ENCODE data around the gene HLA-DRB5. TPM values are rescaled to one million over a fixed set of nuclear protein-coding genes. Genes with fewer than 3 reads are reported as not detected.

The HLA-DRB5 gene
- polyA plus RNA-seq, 3 donors, result 168 to 1,407 (median 394) TPM

GRCh38 chr6:32522302-32523047 lies 7.6 kb downstream of the HLA-DRB5 start:
- no peaks in the 10 kb centered on the region for H3K9me3 ChIP-seq (replicated peaks in 1 of 2; ENCODE audit: control insufficient read depth in 1 of 2, insufficient read depth in 1 of 2, low read length in 2 of 2)
- no peak overlapping the region for H3K9ac ChIP-seq (ENCODE audit: insufficient read depth, low read length, poor library complexity, severe bottlenecking)
- no peak overlapping the region for H2AFZ ChIP-seq (ENCODE audit: insufficient read depth, low read depth, low read length, poor library complexity, severe bottlenecking)
- WGBS (ENCODE audit: insufficient coverage), result no CpG with 5 or more reads among the region's 19 CpGs
- intact Hi-C loops (cut with micrococcal nuclease), result no loop called here
- TF ChIP-seq CTCF (IDR thresholded peaks at IDR 0.05), result no peak
- no peak overlapping the region for H3K27ac ChIP-seq (ENCODE audit: low read depth in 1 of 2, low read length in 2 of 2)
- H3K4me1 ChIP-seq (ENCODE audit: control insufficient read depth in 1 of 2, insufficient read depth in 2 of 2, low read length in 2 of 2), result no peaks in the 10 kb centered on the region
- peaks cover 11% of the 10 kb centered on the region for H3K4me1 Mint-ChIP-seq
- H3K4me3 ChIP-seq (replicated peaks in 1 of 3; ENCODE audit: low read depth in 2 of 3, low read length in 3 of 3), result no peak overlapping the region
- no peak for DNase-seq
- H3K4me2 ChIP-seq (replicated peaks; ENCODE audit: extremely low read depth, low read length, poor library complexity, severe bottlenecking), result no peak overlapping the region
- H3K27ac Mint-ChIP-seq, result peak overlapping the region in 3 of 7 donors; percentile 2 to 42 (median 13)
- no peaks in the 10 kb centered on the region for H3K27me3 ChIP-seq (ENCODE audit: control insufficient read depth in 2 of 2, insufficient read depth in 2 of 2, low read length in 2 of 2)
- peaks cover 0 to 3% of the 10 kb centered on the region in 2 donors for H3K36me3 ChIP-seq (replicated peaks in 1 of 2; ENCODE audit: control insufficient read depth in 1 of 2, insufficient read depth in 2 of 2, low read length in 2 of 2)
- H3K4me3 Mint-ChIP-seq, result peak overlapping the region in 1 of 2 donors; percentile 33
- no peaks in the 10 kb centered on the region for H4K20me1 ChIP-seq (ENCODE audit: insufficient read depth, low read length)
- peaks cover 3 to 41% of the 10 kb centered on the region in 2 donors for H3K36me3 Mint-ChIP-seq
- H3K9me3 Mint-ChIP-seq, result peaks cover 0 to 1% (median 0%) of the 10 kb centered on the region in 7 donors
- no peaks in the 10 kb centered on the region for H3K79me2 ChIP-seq (ENCODE audit: insufficient read depth, low read length)
- no peaks in the 10 kb centered on the region for H3K27me3 Mint-ChIP-seq (ENCODE audit: low read depth in 3 of 3)

- intact Hi-C loops (cut with micrococcal nuclease), result no loop called here
- no peaks in the 10 kb centered on the region for H4K20me1 ChIP-seq (ENCODE audit: insufficient read depth, low read length)
- TF ChIP-seq CTCF (IDR thresholded peaks at IDR 0.05), result no peak
- Mint-ChIP-seq H3K27ac (no peak overlapping the region), H3K27me3 (ENCODE audit: low read depth in 3 of 3) (no peaks in the 10 kb centered on the region), H3K36me3 (peaks cover 3 to 39% of the 10 kb centered on the region in 2 donors), H3K9me3 (peaks cover 0 to 1% (median 0%) of the 10 kb centered on the region in 7 donors), H3K4me3 (no peak overlapping the region), H3K4me1 (peaks cover 6% of the 10 kb centered on the region)
- no peak overlapping the region for H2AFZ ChIP-seq (ENCODE audit: insufficient read depth, low read depth, low read length, poor library complexity, severe bottlenecking)
- H3K4me3 ChIP-seq (replicated peaks in 1 of 3; ENCODE audit: low read depth in 2 of 3, low read length in 3 of 3), result no peak overlapping the region
- H3K36me3 ChIP-seq (replicated peaks in 1 of 2; ENCODE audit: control insufficient read depth in 1 of 2, insufficient read depth in 2 of 2, low read length in 2 of 2), result peaks cover 0 to 3% of the 10 kb centered on the region in 2 donors
- no peaks in the 10 kb centered on the region for H3K27me3 ChIP-seq (ENCODE audit: control insufficient read depth in 2 of 2, insufficient read depth in 2 of 2, low read length in 2 of 2)
- no peak overlapping the region for H3K4me2 ChIP-seq (replicated peaks; ENCODE audit: extremely low read depth, low read length, poor library complexity, severe bottlenecking)
- no peaks in the 10 kb centered on the region for H3K9me3 ChIP-seq (replicated peaks in 1 of 2; ENCODE audit: control insufficient read depth in 1 of 2, insufficient read depth in 1 of 2, low read length in 2 of 2)
- no peak overlapping the region for H3K27ac ChIP-seq (ENCODE audit: low read depth in 1 of 2, low read length in 2 of 2)
- no peak for DNase-seq
- no peaks in the 10 kb centered on the region for H3K4me1 ChIP-seq (ENCODE audit: control insufficient read depth in 1 of 2, insufficient read depth in 2 of 2, low read length in 2 of 2)
- no CpG with 5 or more reads among the region's 1 CpG for WGBS (ENCODE audit: insufficient coverage)
- no peaks in the 10 kb centered on the region for H3K79me2 ChIP-seq (ENCODE audit: insufficient read depth, low read length)
- H3K9ac ChIP-seq (ENCODE audit: insufficient read depth, low read length, poor library complexity, severe bottlenecking), result no peak overlapping the region
These were observed 10.2 kb downstream of the HLA-DRB5 start for GRCh38 chr6:32519910-32520258.
